Measurements from ENCODE around the gene RPL12.

The RPL12 gene

GRCh38 chr9:127444921-127445850 is 6.0 kb downstream of the RPL12 start:
- no CpG with 5 or more reads among the region's 15 CpGs for WGBS (ENCODE audit: insufficient coverage, insufficient read length)
- Histone ChIP-seq H3K36me3 (ENCODE audit: control insufficient read depth, insufficient read depth, low read length) (peaks cover 54% of the 10 kb centered on the region), H3K4me3 (ENCODE audit: low read length) (no peak overlapping the region), H3K27ac (ENCODE audit: low read length) (no peak overlapping the region), H3K4me1 (ENCODE audit: control insufficient read depth, insufficient read depth, low read length) (no peaks in the 10 kb centered on the region), H3K27me3 (ENCODE audit: control insufficient read depth, insufficient read depth, low read length) (no peaks in the 10 kb centered on the region), H3K9me3 (ENCODE audit: control insufficient read depth, insufficient read depth, low read length) (peaks cover 2% of the 10 kb centered on the region; the same call in 1 of the 2 replicates)
- no peak for DNase-seq (ENCODE audit: low read depth, low spot score)

DNA sequence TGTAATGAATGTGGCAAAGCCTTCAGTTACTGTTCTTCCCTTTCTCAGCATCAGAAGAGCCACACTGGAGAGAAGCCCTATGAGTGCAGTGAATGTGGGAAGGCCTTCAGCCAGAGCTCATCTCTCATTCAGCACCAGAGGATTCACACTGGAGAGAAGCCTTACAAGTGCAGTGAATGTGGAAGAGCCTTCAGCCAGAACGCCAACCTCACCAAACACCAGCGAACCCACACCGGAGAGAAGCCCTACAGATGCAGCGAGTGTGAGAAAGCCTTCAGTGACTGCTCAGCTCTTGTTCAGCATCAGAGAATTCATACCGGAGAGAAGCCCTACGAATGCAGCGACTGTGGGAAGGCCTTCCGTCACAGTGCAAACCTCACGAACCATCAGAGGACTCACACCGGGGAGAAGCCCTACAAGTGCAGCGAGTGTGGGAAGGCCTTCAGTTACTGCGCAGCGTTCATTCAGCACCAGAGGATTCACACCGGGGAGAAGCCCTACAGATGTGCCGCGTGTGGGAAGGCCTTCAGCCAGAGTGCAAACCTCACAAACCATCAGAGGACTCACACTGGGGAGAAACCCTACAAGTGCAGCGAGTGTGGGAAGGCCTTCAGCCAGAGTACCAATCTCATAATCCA is 6.8 kb downstream of the RPL12 start:
- Histone ChIP-seq H3K4me3 (ENCODE audit: low read length) (no peak overlapping the region), H3K4me1 (ENCODE audit: control insufficient read depth, insufficient read depth, low read length) (no peaks in the 10 kb centered on the region), H3K27ac (ENCODE audit: low read length) (no peak overlapping the region), H3K36me3 (ENCODE audit: control insufficient read depth, insufficient read depth, low read length) (peaks cover 46% of the 10 kb centered on the region), H3K27me3 (ENCODE audit: control insufficient read depth, insufficient read depth, low read length) (no peaks in the 10 kb centered on the region), H3K9me3 (ENCODE audit: control insufficient read depth, insufficient read depth, low read length) (peaks cover 2% of the 10 kb centered on the region; the same call in 1 of the 2 replicates)
- WGBS (ENCODE audit: insufficient coverage, insufficient read length): no CpG with 5 or more reads among the region's 17 CpGs
- DNase-seq (ENCODE audit: low read depth, low spot score): no peak

- WGBS (ENCODE audit: insufficient coverage, insufficient read length): no CpG with 5 or more reads among the region's 9 CpGs
- Histone ChIP-seq H3K9me3 (ENCODE audit: control insufficient read depth, insufficient read depth, low read length) (no peaks in the 10 kb centered on the region), H3K4me1 (ENCODE audit: control insufficient read depth, insufficient read depth, low read length) (no peaks in the 10 kb centered on the region), H3K27me3 (ENCODE audit: control insufficient read depth, insufficient read depth, low read length) (no peaks in the 10 kb centered on the region), H3K4me3 (ENCODE audit: low read length) (no peak overlapping the region), H3K27ac (ENCODE audit: low read length) (no peak overlapping the region), H3K36me3 (ENCODE audit: control insufficient read depth, insufficient read depth, low read length) (peaks cover 20% of the 10 kb centered on the region; the same call in 1 of the 2 replicates)
- no peak for DNase-seq (ENCODE audit: low read depth, low spot score)
Observed at GRCh38 chr9:127438394-127438793, 12.8 kb downstream of the RPL12 start.

- DNase-seq (ENCODE audit: low read depth, low spot score): no peak
- no peaks in the 10 kb centered on the region for H3K9me3 ChIP-seq (ENCODE audit: control insufficient read depth, insufficient read depth, low read length)
- no peaks in the 10 kb centered on the region for H3K4me1 ChIP-seq (ENCODE audit: control insufficient read depth, insufficient read depth, low read length)
- WGBS (ENCODE audit: insufficient coverage, insufficient read length): no CpG with 5 or more reads among the region's 12 CpGs
- no peak overlapping the region for H3K27ac ChIP-seq (ENCODE audit: low read length)
- H3K36me3 ChIP-seq (ENCODE audit: control insufficient read depth, insufficient read depth, low read length): peaks cover 21% of the 10 kb centered on the region; the same call in 1 of the 2 replicates
- H3K4me3 ChIP-seq (ENCODE audit: low read length): no peak overlapping the region
- H3K27me3 ChIP-seq (ENCODE audit: control insufficient read depth, insufficient read depth, low read length): no peaks in the 10 kb centered on the region
Observed at GRCh38 chr9:127437497-127438264, 13.5 kb downstream of the RPL12 start.

DNA sequence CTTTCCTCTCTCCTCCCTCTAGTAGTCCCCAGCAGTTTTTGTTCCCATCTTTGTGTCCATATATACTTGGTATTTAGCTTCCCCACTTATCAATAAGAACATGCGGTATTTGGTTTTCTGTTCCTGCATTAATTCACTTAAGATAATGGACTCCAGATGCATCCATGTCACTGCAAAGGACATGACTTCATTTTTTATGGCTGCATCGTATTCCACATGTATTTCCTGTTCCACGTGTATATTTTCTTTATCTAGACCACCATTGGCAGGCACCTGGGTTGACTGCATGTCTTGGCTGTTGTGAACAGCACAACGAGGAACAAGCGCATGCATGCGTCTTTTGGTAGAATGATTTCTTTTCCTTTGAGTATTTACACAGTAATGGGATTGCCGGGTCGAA is 20.8 kb downstream of the RPL12 start:
- H3K27ac ChIP-seq (ENCODE audit: low read length): no peak overlapping the region
- H3K4me3 ChIP-seq (ENCODE audit: low read length): no peak overlapping the region
- no peaks in the 10 kb centered on the region for H3K9me3 ChIP-seq (ENCODE audit: control insufficient read depth, insufficient read depth, low read length)
- DNase-seq (ENCODE audit: low read depth, low spot score): no peak
- no CpG with 5 or more reads among the region's 8 CpGs for WGBS (ENCODE audit: insufficient coverage, insufficient read length)
- H3K4me1 ChIP-seq (ENCODE audit: control insufficient read depth, insufficient read depth, low read length): no peaks in the 10 kb centered on the region
- peaks cover 5% of the 10 kb centered on the region; the same call in 1 of the 2 replicates for H3K36me3 ChIP-seq (ENCODE audit: control insufficient read depth, insufficient read depth, low read length)
- no peaks in the 10 kb centered on the region for H3K27me3 ChIP-seq (ENCODE audit: control insufficient read depth, insufficient read depth, low read length)

DNA sequence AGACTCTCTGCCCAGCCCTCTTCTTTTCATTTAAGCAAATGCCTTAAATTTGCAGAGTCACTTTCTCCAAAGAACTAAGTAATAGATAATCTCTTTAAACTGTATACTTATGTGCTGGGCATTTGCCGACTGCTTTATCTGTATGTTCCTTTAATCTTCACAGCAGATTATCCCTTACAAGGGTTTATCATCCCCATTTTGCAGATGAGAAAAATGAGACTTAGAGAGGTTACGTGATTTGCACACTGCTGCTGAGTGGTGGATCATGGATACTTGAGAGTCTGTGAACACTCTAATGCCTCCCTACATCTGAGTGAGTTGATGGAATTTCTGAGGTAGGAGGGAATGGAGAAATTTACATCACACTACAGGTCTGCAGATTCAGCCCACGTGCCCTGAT is 22.9 kb downstream of the RPL12 start:
- WGBS (ENCODE audit: insufficient coverage, insufficient read length): no CpG with 5 or more reads among the region's 3 CpGs
- Histone ChIP-seq H3K4me1 (ENCODE audit: control insufficient read depth, insufficient read depth, low read length) (no peaks in the 10 kb centered on the region), H3K27me3 (ENCODE audit: control insufficient read depth, insufficient read depth, low read length) (no peaks in the 10 kb centered on the region), H3K9me3 (ENCODE audit: control insufficient read depth, insufficient read depth, low read length) (no peaks in the 10 kb centered on the region), H3K36me3 (ENCODE audit: control insufficient read depth, insufficient read depth, low read length) (0 out of 2 replicates have a peak, but pooled peaks cover under 1% of the 10 kb centered on the region), H3K27ac (ENCODE audit: low read length) (no peak overlapping the region), H3K4me3 (ENCODE audit: low read length) (no peak overlapping the region)
- DNase-seq (ENCODE audit: low read depth, low spot score): no peak

DNA sequence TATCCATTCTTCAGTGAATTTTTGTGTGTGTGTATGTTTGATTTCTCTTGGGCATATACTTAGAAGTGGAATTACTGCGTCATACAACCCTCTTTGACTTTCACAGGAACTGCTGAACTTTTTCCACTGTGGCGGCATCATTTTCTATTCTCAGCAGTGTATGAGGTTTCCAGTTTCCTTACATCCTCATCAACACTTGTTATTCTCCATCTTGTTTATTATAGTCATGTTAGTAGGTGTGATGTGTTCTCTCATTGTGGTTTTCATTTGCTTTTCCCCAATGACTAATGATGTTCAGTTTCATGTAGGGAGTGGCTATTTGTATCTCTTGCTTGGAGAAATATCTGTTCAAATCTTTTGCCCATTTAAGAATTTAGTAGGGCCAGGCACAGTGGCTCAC is 24.4 kb downstream of the RPL12 start:
- no peaks in the 10 kb centered on the region for H3K4me1 ChIP-seq (ENCODE audit: control insufficient read depth, insufficient read depth, low read length)
- DNase-seq (ENCODE audit: low read depth, low spot score): no peak
- no peaks in the 10 kb centered on the region for H3K36me3 ChIP-seq (ENCODE audit: control insufficient read depth, insufficient read depth, low read length)
- no CpG with 5 or more reads among the region's 2 CpGs for WGBS (ENCODE audit: insufficient coverage, insufficient read length)
- no peak overlapping the region for H3K27ac ChIP-seq (ENCODE audit: low read length)
- H3K9me3 ChIP-seq (ENCODE audit: control insufficient read depth, insufficient read depth, low read length): no peaks in the 10 kb centered on the region
- H3K27me3 ChIP-seq (ENCODE audit: control insufficient read depth, insufficient read depth, low read length): no peaks in the 10 kb centered on the region
- H3K4me3 ChIP-seq (ENCODE audit: low read length): no peak overlapping the region

DNA sequence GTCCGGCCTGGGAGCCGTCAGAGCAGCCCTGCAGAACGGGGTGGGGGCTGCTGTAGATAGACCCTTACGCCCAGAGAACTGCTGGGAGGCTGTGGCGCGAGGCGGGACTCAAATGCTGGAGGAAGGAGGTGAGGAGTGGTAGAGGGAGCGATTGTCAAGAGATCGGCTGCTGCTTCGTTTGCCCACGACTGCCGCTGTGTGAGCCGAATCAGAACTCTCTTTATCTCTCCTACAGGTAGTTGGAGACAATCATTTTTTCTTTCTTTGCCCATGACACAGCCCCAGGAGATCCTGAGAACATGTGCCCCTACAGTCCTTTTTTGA is 26.6 kb downstream of the RPL12 start:
- no peak overlapping the region for H3K27ac ChIP-seq (ENCODE audit: low read length)
- no peak for DNase-seq (ENCODE audit: low read depth, low spot score)
- no CpG with 5 or more reads among the region's 13 CpGs for WGBS (ENCODE audit: insufficient coverage, insufficient read length)
- H3K4me1 ChIP-seq (ENCODE audit: control insufficient read depth, insufficient read depth, low read length): no peaks in the 10 kb centered on the region
- no peaks in the 10 kb centered on the region for H3K9me3 ChIP-seq (ENCODE audit: control insufficient read depth, insufficient read depth, low read length)
- no peaks in the 10 kb centered on the region for H3K36me3 ChIP-seq (ENCODE audit: control insufficient read depth, insufficient read depth, low read length)
- peak overlapping the region; percentile 99 for H3K4me3 ChIP-seq (ENCODE audit: low read length)
- H3K27me3 ChIP-seq (ENCODE audit: control insufficient read depth, insufficient read depth, low read length): no peaks in the 10 kb centered on the region

- no peaks in the 10 kb centered on the region for H3K4me1 ChIP-seq (ENCODE audit: control insufficient read depth, insufficient read depth, low read length)
- no CpG with 5 or more reads among the region's 54 CpGs for WGBS (ENCODE audit: insufficient coverage, insufficient read length)
- H3K9me3 ChIP-seq (ENCODE audit: control insufficient read depth, insufficient read depth, low read length): no peaks in the 10 kb centered on the region
- H3K4me3 ChIP-seq (ENCODE audit: low read length): peak within 1 kb of the TSS; percentile 99
- H3K27ac ChIP-seq (ENCODE audit: low read length): no peak within 1 kb of the TSS
- no peaks in the 10 kb centered on the region for H3K27me3 ChIP-seq (ENCODE audit: control insufficient read depth, insufficient read depth, low read length)
- DNase-seq (ENCODE audit: low read depth, low spot score): peak; percentile 83
- H3K36me3 ChIP-seq (ENCODE audit: control insufficient read depth, insufficient read depth, low read length): no peaks in the 10 kb centered on the region
Observed at GRCh38 chr9:127423934-127424675, 27.1 kb downstream of the RPL12 start, which contains the start of gene ZNF79. Gene ZNF79, plus strand, starts transcription at chr9:127424382. Its CDS starts 406 bp downstream, at chr9:127424788.

All from iPS DF 6.9 (cell line).